ENCODE data around the gene LHFPL3.

Gene LHFPL3

DNA sequence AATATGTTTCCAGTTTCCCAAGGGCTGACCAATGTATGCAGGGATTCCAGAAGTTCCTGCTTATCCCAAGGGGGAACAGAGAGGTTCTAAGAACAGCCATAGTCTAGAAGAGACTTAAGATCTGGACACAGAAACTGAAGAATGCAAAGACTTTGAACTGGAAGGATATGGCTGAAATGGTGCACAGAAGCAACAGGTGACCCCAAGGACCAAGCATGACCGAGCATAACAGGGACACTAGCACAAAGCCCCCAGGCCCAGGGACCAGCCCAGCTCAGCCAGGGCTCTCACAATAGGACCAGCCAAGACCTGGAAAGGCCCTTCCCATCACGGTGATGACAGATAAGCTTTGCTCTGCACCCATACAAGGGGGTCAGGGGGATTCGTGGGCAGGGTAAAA lies 472.6 kb downstream of the LHFPL3 start:
- DNase-seq (ENCODE audit: low read depth) = no peak

DNA sequence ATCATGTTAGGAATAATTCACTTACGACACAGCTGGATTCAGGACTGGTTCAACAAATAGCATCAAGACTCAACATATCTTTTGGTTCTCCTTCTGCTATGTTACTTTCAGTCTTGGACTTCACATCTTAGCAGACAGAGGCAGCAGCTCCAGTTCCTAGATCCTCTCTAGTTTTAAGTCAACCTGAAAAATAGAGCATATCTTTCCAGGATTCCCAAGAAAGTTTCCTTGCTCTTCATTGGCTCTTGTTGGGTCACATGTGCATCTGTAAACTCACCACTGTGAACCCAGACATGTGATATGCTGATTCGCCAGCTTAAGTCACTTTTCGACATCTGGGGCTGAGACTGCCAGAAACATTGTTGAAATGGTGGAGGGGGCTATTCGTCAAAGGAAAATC lies 475.5 kb downstream of the LHFPL3 start:
- no peak for DNase-seq (ENCODE audit: low read depth)

DNA sequence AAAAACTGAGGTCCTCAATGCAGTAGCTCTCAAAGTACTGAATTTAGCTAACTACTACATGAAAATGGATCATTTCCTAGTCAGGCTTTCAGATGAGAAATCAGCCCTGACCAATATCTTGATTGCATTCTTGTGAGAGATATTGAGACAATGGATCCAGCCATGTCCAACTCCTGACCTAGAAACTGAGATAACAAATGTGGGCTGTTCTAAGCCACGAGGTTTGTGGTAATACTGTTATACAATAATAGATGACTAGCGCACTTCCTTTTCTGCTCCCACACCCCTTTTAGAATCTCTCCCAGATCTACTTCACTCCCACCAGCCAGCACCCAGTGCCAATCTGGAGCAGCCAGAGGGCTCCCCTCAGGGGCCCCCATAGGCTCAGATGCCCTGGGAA lies 476.3 kb downstream of the LHFPL3 start:
- DNase-seq (ENCODE audit: low read depth) = no peak

DNA sequence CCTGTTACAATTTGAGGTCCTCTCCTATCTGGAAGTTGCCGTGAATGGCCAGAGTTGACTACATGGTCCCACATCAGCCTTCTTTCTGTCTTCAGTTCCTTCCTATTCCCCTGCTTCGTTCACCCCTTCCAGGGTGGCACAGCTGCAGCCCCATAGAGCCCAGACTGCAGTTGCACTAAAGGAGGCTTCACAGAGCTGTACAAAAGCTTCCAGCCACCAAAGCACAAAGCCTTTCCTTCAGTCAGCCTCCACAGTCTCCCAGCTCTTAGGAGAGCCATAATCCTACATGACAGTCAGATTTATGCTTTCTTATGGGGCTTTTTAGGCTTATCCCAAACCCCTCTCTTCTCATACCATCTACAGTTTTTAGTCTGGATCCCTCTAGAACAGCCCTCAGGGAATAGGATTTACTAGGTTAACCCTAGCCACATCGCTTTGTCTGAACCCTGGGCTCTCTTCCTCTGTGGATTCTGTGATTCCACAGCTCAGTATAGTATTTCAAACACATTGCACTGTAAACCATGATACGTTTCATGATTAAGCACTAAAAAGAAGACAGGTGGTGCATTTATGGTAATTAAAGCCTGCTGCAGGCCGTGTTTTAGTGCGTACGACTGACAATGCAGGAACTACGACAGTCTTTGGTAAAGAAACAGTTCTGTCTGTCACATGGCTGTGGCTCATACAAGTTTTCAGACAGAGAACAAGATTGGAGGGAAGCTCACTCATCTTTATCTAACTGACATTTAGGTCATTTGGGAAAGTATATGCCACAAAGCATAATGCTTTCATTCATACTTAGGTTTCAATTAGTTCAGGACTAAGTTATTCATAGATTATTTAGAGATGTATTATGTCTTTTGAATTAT lies 477.3 kb downstream of the LHFPL3 start:
- no peak for DNase-seq (ENCODE audit: low read depth)

DNA sequence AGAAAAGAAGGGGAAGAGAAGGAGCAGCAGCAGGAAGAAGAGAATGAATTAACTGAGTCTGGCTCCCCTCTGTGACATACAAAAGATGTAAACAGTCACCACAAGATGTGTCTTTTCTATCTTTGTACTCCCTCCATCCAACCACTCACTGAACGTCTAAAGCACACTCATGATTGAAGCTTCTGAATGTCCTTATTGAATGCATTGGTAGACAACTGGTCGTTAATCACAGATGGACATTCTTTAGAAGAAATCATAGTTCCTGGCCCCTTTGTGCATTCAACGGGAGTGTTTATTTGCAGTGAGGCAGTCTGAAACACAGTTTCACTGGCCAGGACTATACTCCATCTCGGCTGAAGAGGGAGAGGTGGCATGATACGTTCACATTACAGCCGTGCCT lies 479.3 kb downstream of the LHFPL3 start:
- DNase-seq (ENCODE audit: low read depth) = no peak

DNA sequence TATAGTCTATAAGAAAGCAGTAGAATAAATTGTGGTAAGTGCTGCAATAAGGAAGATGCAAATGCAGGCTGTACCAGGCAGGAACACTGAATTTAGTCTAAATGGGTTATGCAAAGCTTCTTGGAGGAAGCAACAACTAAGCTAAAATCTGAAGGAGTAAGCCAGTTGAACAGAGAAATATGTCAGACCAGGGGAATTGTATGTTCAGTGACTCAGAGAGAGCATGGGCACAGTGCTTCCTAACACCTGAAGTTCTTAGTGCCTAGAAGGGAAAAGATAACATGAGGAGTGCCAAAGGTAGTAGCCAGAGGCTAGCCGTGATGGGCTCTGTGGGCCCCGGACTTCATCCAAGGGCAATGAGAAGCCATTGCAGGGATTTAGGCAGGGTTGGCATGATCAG lies 481.5 kb downstream of the LHFPL3 start:
- DNase-seq (ENCODE audit: low read depth) = no peak

DNA sequence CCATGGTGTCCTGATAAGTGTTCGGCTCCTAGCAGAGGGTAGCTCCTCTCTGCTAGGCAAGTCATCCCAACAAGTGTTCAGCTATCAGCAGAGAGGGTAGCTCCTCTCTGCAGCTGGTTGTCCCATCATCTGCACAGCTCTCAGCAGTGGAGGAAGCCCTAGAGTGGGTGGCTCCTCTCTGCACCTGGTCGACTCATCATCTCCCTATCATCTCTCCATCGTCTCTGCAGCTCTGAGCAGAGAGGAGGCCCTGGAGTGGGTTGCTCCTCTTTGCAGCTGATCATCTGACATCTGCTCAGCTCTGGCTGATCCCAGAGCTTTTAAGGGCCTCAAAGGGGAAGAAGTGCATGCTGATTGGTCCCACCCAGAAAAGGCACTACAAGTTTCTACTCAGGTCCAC lies 485.7 kb downstream of the LHFPL3 start:
- no peak for DNase-seq (ENCODE audit: low read depth)

DNA sequence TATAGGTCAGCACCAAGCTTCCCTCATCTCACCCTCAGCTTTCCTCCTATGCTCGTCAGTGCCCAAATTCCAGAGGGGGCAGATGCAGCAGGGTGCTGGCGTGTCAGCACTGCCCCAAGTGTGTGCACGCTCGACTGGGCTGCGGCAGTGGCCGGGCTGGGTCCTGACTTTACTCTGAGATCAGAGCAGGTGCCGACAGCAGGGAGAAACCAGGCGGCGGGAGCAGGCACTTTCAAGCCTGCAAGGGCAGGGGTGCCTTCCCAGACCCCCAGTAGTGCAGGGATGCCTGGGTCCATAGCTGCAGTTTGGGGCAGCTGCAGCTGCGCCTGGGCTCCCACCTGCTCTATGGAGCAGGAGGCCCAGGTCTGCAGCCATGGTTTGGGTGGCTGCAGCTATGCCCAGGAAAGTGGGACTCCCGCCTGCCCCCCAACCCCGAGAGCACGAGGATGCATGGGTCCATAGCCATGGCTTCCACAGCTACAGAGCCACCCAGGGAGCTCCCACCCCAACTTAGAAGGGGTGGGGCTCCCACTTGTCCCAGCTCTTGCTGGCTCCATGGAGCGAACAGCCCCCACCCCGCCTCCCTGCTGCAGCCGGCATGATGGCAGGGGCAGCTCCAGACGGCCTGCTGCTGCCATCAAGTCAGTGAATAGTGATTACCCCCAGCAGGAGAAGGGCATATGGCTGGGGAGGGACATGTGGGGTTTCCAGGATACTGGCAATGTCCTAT lies 486.4 kb downstream of the LHFPL3 start:
- no peak for DNase-seq (ENCODE audit: low read depth)

DNA sequence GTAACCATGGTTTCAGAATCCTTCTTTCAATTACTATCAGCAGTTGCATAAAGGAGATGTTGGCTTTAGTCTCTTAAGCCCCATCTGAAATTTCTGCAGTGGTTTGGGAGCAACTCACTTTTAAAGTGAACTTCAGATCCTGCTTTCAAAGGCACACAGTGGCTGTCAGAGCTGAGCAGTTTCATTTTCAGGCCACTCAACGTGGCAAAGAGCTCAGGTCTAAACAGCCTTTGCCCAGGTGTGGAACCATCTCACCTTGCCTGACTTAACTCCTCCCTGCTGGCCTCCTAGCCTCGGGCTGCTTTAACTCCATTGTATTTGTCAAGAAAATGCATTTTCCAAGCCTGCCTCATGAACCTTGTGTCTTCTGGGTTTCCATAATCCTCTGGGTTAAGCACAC lies 488.1 kb downstream of the LHFPL3 start:
- no peak for DNase-seq (ENCODE audit: low read depth)

DNA sequence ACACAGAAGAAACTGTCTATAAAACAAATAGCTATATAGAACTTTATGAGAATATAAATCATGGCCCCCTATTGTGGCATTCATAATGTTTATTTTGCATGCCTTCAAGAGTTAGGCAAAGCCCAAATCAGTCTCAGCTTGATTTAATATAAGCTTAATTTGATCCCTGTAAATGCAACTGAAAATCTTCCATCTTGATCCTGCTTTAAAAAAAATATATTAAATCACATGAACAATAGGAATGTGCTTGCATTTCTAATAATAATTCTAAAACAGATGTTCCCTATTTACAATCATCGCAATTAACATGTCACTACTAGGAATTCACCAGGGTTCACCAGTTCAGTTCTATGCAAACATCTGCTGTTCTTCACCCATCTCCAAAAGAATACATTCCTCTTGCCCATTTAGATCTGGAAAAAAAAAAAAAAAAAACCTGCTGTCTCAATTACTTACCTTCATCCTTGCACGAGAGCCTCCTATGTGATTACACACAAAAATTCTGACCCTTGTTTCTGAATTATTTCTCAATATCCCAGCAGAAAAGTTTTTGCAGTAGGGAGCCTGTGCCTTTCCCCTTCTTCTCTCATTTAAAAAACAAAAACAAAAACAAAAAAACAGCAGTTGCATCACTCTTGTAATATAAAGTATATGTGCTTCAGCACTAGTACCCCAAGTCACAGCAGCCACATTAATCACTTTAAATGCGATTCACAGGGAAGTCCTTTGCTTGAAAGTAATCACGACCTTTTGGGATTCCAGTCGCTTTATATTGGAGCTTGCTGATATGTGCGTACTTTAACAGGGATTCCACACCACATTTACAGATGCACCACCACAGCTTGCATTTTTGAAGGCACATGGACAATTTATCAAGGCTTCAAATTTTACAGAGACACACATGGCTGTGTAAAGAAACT lies 490.8 kb downstream of the LHFPL3 start:
- DNase-seq (ENCODE audit: low read depth) = no peak

DNA sequence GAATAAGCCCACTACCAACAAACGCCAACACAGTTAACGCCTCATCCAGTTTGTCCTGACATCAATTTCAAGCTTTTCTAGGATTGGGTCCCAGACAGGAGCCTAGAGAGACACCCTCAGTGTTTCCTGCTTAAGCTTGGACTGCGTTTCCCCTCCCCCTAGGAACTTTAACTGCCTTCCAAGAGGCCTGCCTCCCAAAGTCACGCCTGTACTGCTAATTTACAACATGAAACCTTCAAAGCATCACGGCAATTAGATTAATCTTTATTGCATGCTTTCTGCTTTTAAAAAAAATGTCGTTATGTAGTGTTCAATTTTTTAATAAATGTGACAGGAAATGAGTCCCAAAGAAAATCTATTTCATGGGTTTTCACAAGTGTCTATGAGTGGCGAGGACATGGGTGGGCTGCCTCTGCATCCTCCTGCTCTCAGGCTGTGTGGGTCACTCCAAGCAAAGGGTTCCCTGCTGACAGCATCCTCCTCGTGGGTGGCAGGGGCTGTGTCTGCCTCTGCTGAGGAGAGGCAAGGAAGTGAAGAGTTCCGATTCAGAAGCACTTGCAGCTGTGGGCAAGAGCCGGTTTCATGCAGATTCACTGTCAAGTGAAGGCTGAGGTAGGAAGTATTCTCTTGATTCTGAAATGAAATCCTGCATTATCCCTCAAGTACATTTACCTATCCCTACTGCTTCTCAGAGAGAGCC lies 492.6 kb downstream of the LHFPL3 start:
- DNase-seq (ENCODE audit: low read depth) = no peak

DNA sequence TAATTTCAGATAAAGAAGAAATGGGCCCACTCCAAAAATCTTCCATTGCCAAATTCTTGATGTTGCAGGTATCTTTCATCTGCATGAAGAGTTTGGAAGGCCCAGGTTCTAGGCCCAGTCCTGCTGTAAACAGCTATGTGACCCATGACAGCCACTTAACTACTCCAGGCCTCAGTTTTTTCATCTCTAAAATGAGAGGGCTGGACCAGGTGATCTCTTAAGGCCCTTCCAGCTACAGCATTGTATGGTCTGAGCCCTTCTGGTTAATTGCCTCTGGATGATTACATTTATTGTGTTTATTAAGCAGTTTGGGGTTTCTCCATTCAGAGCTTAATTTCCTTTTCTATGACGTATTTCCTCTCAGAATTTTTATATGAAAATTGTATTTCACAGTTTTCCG lies 494.8 kb downstream of the LHFPL3 start:
- DNase-seq (ENCODE audit: low read depth) = no peak

DNA sequence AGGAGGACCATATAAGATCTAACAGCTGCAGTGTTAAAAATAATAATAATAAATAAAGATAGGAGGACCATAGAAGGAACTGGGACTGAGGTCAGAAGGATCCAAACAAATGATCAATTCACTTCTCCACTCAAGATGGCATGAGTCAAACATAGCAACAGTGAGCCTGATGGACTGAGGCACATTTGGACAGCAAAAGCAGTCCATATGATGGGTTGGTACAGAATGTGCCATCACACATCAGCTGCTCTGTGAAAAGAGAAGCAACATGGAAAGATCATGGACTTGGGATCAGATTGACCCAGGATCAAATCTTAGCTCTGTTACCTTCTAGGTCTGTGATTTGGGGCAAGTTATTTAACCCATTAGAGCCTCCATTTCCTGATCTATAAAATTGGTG lies 496.7 kb downstream of the LHFPL3 start:
- no peak for DNase-seq (ENCODE audit: low read depth)

DNA sequence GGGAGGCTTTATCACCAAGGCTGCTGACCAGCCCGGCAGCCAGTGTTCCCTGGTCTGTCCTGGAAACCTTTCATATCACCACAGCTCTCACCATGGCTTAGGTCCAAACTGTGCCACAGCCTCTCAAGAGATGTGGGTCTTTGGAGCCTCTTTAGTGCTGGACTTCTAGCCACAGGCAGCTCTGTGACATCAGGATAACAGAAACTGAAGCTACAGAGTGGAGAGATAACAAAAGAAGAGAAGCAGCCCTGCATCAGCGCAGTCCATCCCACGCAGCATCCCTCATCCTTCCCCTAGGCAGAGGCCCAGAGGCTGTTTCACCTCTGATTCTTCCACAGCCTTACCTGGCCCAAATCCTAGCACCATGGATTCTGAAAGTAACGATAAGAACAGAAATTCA lies 497.7 kb downstream of the LHFPL3 start:
- DNase-seq (ENCODE audit: low read depth) = no peak

DNA sequence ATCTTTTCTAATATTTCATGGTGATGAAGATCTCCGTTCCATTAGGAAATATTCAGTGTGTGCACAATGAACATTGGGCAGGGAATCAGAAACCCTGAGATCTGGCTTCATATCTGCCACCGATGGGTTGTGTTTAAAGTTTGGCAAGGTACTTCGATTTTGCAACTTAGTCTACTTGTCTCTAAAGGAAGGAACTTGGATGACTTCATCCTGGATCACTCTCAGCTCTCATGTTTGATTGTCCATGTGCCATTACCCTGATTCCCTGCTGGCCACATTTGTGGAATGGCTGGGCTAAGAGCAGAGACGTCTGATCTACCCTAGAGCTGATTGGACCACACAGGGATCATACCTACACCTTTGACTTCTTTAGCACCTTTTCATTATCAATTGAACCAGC lies 508.6 kb downstream of the LHFPL3 start:
- peak; percentile 7 for DNase-seq (ENCODE audit: low read depth)

DNA sequence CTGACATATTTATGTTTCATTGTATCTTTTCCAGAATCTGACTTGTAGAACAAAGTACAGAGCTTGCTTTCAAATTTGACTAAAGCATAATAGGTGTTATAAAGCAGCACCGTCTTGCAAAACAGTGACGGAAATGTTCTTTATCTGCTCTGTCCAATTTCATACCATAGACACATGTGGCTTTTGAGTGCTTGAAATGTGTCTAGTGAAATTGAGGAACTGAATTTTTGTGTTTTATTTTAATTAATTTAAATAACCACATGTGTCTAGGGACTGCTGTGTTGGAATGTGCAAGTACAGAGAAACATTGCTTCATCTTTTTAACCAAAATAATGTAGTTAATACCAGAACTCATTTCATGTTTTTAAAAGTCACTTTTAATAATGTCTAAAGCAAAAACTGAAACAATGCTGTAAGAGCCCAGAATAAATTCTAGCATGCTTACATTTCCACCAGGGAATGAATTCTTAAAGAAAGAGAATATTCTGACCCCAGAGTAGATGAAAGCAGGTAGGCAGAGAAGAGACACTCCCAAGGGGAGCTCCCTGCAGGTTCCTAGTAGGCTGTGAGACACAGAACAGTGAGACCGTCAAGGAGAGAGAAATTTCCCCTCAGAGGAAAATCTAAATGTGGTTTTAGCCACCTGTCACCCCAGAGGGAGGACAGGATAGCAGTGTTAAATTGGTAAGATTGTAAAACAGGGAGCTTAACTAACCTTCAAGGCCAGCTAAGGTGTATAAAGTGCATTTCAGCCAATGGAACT lies 510.3 kb downstream of the LHFPL3 start:
- no peak for DNase-seq (ENCODE audit: low read depth)

DNA sequence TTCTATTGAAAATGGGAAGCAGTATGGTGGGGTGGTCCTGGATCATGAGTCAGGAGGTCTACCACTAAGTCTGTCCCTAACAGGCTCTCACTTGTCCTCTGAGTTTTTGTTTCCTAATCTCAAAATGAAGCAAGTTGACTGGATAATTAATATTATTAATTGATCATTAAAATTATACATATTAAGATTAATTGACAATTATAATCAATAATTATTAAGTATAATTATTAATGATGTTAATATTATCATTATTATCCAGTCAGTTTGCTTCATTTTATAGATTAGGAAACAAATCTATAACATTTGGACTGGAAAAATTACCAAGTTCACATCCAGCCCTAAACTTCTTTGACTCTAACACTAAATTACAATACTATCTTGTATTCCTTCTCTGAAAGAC lies 511.4 kb downstream of the LHFPL3 start:
- no peak for DNase-seq (ENCODE audit: low read depth)

DNA sequence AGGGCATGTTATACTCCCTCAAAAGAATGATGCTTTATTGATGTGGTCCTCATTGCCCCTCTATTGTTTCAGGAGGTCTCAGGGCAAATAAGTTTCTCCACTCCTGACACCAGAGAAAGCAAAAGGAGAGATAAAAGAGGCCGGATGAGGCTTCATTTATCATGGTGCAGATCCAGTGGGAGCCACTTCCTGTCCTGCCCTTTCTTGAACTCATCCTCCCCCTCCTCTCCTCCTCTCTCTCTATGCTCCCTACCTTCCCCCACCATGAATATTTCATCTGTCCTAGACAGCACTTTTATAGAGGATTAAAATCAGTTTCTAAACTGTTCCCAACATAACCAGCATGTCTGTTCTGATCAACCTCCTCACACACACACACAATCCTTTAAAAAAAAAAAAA lies 513.4 kb downstream of the LHFPL3 start:
- no peak for DNase-seq (ENCODE audit: low read depth)

DNA sequence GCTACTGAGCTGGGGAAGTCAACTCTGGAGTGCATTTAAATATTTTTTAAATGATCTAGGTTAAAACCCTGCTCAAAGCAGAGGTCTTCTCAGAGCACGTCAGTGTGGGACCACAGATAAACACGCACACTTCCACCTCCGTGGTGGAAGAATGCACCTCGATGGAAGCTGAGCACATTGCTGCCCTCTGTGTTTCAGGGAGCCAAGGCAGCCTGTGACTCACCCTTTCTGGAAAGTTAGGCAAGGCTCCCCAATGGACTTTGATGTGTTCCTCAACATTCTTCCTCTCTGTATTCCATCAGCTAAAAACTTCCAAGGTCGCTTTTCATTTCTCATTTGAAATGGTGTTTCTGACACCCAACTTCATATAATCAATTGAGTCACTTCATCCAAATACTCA lies 514.8 kb downstream of the LHFPL3 start:
- no peak for DNase-seq (ENCODE audit: low read depth)

DNA sequence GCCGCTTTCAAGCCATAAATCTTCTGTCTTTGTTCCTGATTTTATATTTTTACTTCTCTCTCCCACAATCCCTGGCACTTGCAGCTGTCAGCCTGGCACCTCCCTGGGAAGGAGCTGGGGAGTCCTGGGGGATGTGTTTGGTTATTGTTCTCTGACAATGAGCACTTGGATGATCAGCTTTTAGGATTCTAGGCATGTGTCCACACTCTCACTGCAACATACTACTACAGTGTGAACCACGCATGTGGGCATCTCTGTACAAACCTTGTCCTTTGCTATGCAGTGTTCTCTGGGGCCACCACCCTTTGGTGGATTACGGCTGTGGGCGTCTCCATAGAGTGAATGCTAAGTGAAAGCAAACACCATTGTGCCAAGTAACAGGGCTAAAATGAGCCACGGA lies 517.2 kb downstream of the LHFPL3 start:
- no peak for DNase-seq (ENCODE audit: low read depth)

DNA sequence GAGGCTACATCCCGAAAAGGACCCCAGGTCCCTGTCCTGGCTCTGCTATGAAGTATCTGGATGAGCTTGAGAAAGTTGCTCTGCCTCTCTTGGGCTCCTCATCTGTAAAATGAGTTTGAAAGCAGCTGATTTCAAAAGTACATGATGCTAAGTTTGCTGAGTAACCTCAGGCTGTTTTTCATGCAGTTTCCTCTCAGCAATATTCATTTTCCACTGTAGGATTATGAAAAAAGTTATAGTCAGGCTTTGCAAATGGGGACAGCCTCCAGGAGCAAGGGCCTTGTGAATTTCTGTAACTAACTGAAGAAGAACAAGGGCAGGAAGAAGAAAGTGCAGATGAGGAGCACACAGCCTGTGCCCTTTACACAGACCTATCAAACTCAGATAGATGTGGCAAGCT lies 518.3 kb downstream of the LHFPL3 start:
- DNase-seq (ENCODE audit: low read depth) = no peak

Data from fibroblast of gingiva (primary cell).